HEK293 (cell line): Measurements from ENCODE around the gene MBOAT2.

Source experiments
- CTCF ChIA-PET: fragments of 350-600 bp; formaldehyde crosslinking; extraction: SDS; loops from one replicate; lab custom pipeline; 2021; ENCODE audit warnings: antibody characterized with exemption; lab: Yijun Ruan, JAX
- POLR2A ChIA-PET: fragments of 300-600 bp; formaldehyde crosslinking; extraction: SDS; loops from one replicate; lab custom pipeline; 2020; ENCODE audit warnings: antibody characterized with exemption, inconsistent platforms; lab: Yijun Ruan, JAX
- H3K27ac ChIP-seq: fragments of 200-500 bp; sonication (Bioruptor generic); 2 replicates; pipeline ENCODE4 v1.5.1; 2014; ENCODE audit warnings: low read depth, low read length, control low read depth, inconsistent platforms; ENCODE audit errors: extremely low read depth
- H3K36me3 ChIP-seq, 2 experiments: fragments of 200-500 bp in 1 of 2; sonication (Bioruptor generic) in 1 of 2; 1 replicate in 1 of 2; 2 replicates in 1 of 2; pipeline ENCODE4 v1.5.1; 2014 to 2017; ENCODE audit warnings: inconsistent platforms in 2 of 2, low read length in 2 of 2; ENCODE audit not compliant: control insufficient read depth in 2 of 2, insufficient read depth in 1 of 2
- H3K4me1 ChIP-seq: fragments of 200-500 bp; sonication (Bioruptor generic); 2 replicates; pipeline ENCODE4 v1.5.1; 2014; ENCODE audit warnings: mild to moderate bottlenecking, low read length, inconsistent platforms; ENCODE audit not compliant: control insufficient read depth, insufficient read depth
- H3K4me3 ChIP-seq: 2 replicates; pipeline ENCODE4 v1.5.1; 2011; ENCODE audit warnings: low read depth, mild to moderate bottlenecking, control low read depth, low read length, moderate library complexity
- H3K9me3 ChIP-seq: fragments of 200-500 bp; sonication (Bioruptor generic); 2 replicates; pipeline ENCODE4 v1.5.1; 2014; ENCODE audit warnings: low read depth, low read length, inconsistent platforms; ENCODE audit not compliant: control insufficient read depth, insufficient read depth
- BCL11B ChIP-seq: fragments of 450-650 bp; formaldehyde crosslinking; IDR thresholded peaks from 2 replicates; pipeline ENCODE4 v1.5.1; 2016; ENCODE audit warnings: low read depth, missing biosample characterization, missing genetic modification characterization
- EGR2 ChIP-seq: fragments of 450-650 bp; formaldehyde crosslinking; IDR thresholded peaks from 2 replicates; pipeline ENCODE4 v1.5.1; 2016; ENCODE audit warnings: low read depth, missing biosample characterization, missing genetic modification characterization
- REPIN1 ChIP-seq: fragments of 450-650 bp; formaldehyde crosslinking; IDR thresholded peaks from 2 replicates; pipeline ENCODE4 v1.5.1; 2017; ENCODE audit warnings: missing biosample characterization, missing genetic modification characterization, low read depth
- SCRT2 ChIP-seq: fragments of 450-650 bp; formaldehyde crosslinking; IDR thresholded peaks from 2 replicates; pipeline ENCODE4 v1.5.1; 2016; ENCODE audit warnings: missing biosample characterization, missing genetic modification characterization
- YY1 ChIP-seq: fragments of 450-650 bp; formaldehyde crosslinking; IDR thresholded peaks from 2 replicates; pipeline ENCODE4 v1.5.1; 2018; ENCODE audit warnings: missing biosample characterization, missing genetic modification characterization
- ZBTB21 ChIP-seq: fragments of 450-650 bp; formaldehyde crosslinking; IDR thresholded peaks from 2 replicates; pipeline ENCODE4 v1.5.1; 2017; ENCODE audit warnings: missing biosample characterization, missing genetic modification characterization
- ZNF114 ChIP-seq: fragments of 450-650 bp; formaldehyde crosslinking; IDR thresholded peaks from 2 replicates; pipeline ENCODE4 v1.5.0; 2017; ENCODE audit warnings: missing biosample characterization, missing genetic modification characterization
- ZNF121 ChIP-seq: fragments of 450-650 bp; formaldehyde crosslinking; IDR thresholded peaks from 2 replicates; pipeline ENCODE4 v1.5.1; 2016; ENCODE audit warnings: missing biosample characterization, missing genetic modification characterization
- ZNF16 ChIP-seq: fragments of 450-650 bp; formaldehyde crosslinking; IDR thresholded peaks from 2 replicates; pipeline ENCODE4 v1.5.1; 2016; ENCODE audit warnings: low read depth, missing biosample characterization, missing genetic modification characterization
- ZNF341 ChIP-seq: fragments of 450-650 bp; formaldehyde crosslinking; IDR thresholded peaks from 2 replicates; pipeline ENCODE4; 2016; ENCODE audit warnings: low read depth, missing biosample characterization, missing genetic modification characterization
- ZNF510 ChIP-seq: fragments of 450-650 bp; formaldehyde crosslinking; IDR thresholded peaks from 2 replicates; pipeline ENCODE4 v1.5.1; 2018; ENCODE audit warnings: mild to moderate bottlenecking, missing genetic modification characterization, missing biosample characterization; ENCODE audit not compliant: insufficient replicate concordance
- ZNF530 ChIP-seq: fragments of 450-650 bp; formaldehyde crosslinking; IDR thresholded peaks from 2 replicates; pipeline ENCODE4 v1.5.1; 2016; ENCODE audit warnings: low read depth, missing biosample characterization, missing genetic modification characterization
- ZNF558 ChIP-seq: fragments of 450-650 bp; formaldehyde crosslinking; IDR thresholded peaks from 2 replicates; pipeline ENCODE4 v1.5.1; 2016; ENCODE audit warnings: missing biosample characterization, missing genetic modification characterization
- ZNF561 ChIP-seq: fragments of 450-650 bp; IDR thresholded peaks from 2 replicates; pipeline ENCODE4 v1.5.1; 2018; ENCODE audit warnings: missing biosample characterization, missing genetic modification characterization, borderline replicate concordance
- ZNF623 ChIP-seq: fragments of 450-650 bp; formaldehyde crosslinking; IDR thresholded peaks from 2 replicates; pipeline ENCODE4 v1.5.1; 2016; ENCODE audit warnings: missing biosample characterization, missing genetic modification characterization
- ZNF654 ChIP-seq: fragments of 450-650 bp; formaldehyde crosslinking; IDR thresholded peaks from 2 replicates; pipeline ENCODE4 v1.5.1; 2016; ENCODE audit warnings: low read depth, missing biosample characterization, missing genetic modification characterization
- ZNF768 ChIP-seq: fragments of 450-650 bp; formaldehyde crosslinking; IDR thresholded peaks from 2 replicates; pipeline ENCODE4 v1.5.1; 2018; ENCODE audit warnings: missing biosample characterization, mild to moderate bottlenecking, missing genetic modification characterization
- TF ChIP-seq, protein P1 (sequence below): fragments of 450-650 bp; formaldehyde crosslinking; IDR thresholded peaks from 2 replicates; pipeline ENCODE4 v1.5.1; 2016; ENCODE audit warnings: missing biosample characterization, missing genetic modification characterization
- TF ChIP-seq, protein P2 (sequence below): fragments of 450-650 bp; formaldehyde crosslinking; conservative IDR thresholded peaks from 2 replicates; pipeline ENCODE4 v1.5.1; 2016; ENCODE audit warnings: low read depth, missing biosample characterization, missing genetic modification characterization
- TF ChIP-seq, protein P3 (sequence below): fragments of 450-650 bp; formaldehyde crosslinking; IDR thresholded peaks from 2 replicates; pipeline ENCODE4 v1.5.1; 2016; ENCODE audit warnings: missing biosample characterization, missing genetic modification characterization
- TF ChIP-seq, protein P4 (sequence below): fragments of 450-650 bp; IDR thresholded peaks from 2 replicates; pipeline ENCODE4 v1.5.1; 2018; ENCODE audit warnings: missing biosample characterization, mild to moderate bottlenecking, missing genetic modification characterization
- TF ChIP-seq, protein P5 (sequence below): fragments of 450-650 bp; formaldehyde crosslinking; IDR thresholded peaks from 2 replicates; pipeline ENCODE4 v1.5.1; 2016; ENCODE audit warnings: missing biosample characterization, missing genetic modification characterization
- TF ChIP-seq, protein P6 (sequence below): fragments of 450-650 bp; formaldehyde crosslinking; IDR thresholded peaks from 2 replicates; pipeline ENCODE4 v1.5.1; 2016; ENCODE audit warnings: missing biosample characterization, missing genetic modification characterization

Gene MBOAT2

DNA sequence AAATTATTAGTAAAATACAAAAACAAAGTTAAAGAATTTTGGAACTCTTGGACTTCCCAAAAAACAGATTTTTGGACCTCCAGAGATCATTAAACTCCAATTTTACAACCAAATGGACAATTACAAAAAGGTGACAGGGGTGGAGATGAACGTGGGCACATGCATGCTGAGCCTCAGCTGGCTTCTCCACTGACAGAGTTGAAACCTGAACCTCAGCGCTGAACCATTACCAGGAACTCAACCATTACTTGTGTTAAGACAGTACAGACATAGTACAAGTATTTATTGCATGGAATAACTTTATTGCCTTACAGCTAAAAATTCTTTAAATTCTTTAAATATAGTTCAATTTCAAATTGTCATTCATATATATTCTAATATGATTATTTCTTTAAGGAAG, 133.0 kb downstream of the MBOAT2 start:
- Histone ChIP-seq H3K4me1 (no peaks in the 10 kb centered on the region), H3K9me3 (no peaks in the 10 kb centered on the region), H3K4me3 (no peak overlapping the region), H3K36me3 (peaks cover 5 to 12% of the 10 kb centered on the region in 2 experiments; a peak in 2 of 3 replicates), H3K27ac (no peak overlapping the region)
- ChIA-PET CTCF (interaction anchor here (0.7 to 1.1 kb wide), 2 partner anchors 30 to 269 kb away, joined by 3 to 5 read pairs; no protein-coding TSS in a partner anchor), POLR2A (no interaction called here)
- TF ChIP-seq, protein P1, sequence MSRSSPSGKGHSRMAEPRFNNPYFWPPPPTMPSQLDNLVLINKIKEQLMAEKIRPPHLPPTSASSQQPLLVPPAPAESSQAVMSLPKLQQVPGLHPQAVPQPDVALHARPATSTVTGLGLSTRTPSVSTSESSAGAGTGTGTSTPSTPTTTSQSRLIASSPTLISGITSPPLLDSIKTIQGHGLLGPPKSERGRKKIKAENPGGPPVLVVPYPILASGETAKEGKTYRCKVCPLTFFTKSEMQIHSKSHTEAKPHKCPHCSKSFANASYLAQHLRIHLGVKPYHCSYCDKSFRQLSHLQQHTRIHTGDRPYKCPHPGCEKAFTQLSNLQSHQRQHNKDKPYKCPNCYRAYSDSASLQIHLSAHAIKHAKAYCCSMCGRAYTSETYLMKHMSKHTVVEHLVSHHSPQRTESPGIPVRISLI (tag by site-specific recombination), result no peak
- TF ChIP-seq SCRT2 (tag by site-specific recombination), result no peak
- TF ChIP-seq BCL11B (tag by site-specific recombination), result no peak
- TF ChIP-seq, protein P2, sequence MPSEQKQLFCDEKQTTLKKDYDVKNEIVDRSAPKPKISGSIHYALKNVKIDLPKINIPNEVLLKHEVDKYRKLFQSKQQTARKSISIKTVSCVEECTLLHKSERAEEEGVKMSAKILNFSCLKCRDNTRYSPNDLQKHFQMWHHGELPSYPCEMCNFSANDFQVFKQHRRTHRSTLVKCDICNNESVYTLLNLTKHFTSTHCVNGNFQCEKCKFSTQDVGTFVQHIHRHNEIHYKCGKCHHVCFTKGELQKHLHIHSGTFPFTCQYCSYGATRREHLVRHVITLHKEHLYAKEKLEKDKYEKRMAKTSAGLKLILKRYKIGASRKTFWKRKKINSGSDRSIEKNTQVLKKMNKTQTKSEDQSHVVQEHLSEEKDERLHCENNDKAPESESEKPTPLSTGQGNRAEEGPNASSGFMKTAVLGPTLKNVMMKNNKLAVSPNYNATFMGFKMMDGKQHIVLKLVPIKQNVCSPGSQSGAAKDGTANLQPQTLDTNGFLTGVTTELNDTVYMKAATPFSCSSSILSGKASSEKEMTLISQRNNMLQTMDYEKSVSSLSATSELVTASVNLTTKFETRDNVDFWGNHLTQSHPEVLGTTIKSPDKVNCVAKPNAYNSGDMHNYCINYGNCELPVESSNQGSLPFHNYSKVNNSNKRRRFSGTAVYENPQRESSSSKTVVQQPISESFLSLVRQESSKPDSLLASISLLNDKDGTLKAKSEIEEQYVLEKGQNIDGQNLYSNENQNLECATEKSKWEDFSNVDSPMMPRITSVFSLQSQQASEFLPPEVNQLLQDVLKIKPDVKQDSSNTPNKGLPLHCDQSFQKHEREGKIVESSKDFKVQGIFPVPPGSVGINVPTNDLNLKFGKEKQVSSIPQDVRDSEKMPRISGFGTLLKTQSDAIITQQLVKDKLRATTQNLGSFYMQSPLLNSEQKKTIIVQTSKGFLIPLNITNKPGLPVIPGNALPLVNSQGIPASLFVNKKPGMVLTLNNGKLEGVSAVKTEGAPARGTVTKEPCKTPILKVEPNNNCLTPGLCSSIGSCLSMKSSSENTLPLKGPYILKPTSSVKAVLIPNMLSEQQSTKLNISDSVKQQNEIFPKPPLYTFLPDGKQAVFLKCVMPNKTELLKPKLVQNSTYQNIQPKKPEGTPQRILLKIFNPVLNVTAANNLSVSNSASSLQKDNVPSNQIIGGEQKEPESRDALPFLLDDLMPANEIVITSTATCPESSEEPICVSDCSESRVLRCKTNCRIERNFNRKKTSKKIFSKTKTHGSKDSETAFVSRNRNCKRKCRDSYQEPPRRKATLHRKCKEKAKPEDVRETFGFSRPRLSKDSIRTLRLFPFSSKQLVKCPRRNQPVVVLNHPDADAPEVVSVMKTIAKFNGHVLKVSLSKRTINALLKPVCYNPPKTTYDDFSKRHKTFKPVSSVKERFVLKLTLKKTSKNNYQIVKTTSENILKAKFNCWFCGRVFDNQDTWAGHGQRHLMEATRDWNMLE, result no peak
- TF ChIP-seq, protein P3, sequence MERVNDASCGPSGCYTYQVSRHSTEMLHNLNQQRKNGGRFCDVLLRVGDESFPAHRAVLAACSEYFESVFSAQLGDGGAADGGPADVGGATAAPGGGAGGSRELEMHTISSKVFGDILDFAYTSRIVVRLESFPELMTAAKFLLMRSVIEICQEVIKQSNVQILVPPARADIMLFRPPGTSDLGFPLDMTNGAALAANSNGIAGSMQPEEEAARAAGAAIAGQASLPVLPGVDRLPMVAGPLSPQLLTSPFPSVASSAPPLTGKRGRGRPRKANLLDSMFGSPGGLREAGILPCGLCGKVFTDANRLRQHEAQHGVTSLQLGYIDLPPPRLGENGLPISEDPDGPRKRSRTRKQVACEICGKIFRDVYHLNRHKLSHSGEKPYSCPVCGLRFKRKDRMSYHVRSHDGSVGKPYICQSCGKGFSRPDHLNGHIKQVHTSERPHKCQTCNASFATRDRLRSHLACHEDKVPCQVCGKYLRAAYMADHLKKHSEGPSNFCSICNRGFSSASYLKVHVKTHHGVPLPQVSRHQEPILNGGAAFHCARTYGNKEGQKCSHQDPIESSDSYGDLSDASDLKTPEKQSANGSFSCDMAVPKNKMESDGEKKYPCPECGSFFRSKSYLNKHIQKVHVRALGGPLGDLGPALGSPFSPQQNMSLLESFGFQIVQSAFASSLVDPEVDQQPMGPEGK (tag by site-specific recombination), result no peak
- TF ChIP-seq ZNF768, result no peak
- TF ChIP-seq ZNF114 (tag by site-specific recombination), result no peak
- TF ChIP-seq, protein P4, sequence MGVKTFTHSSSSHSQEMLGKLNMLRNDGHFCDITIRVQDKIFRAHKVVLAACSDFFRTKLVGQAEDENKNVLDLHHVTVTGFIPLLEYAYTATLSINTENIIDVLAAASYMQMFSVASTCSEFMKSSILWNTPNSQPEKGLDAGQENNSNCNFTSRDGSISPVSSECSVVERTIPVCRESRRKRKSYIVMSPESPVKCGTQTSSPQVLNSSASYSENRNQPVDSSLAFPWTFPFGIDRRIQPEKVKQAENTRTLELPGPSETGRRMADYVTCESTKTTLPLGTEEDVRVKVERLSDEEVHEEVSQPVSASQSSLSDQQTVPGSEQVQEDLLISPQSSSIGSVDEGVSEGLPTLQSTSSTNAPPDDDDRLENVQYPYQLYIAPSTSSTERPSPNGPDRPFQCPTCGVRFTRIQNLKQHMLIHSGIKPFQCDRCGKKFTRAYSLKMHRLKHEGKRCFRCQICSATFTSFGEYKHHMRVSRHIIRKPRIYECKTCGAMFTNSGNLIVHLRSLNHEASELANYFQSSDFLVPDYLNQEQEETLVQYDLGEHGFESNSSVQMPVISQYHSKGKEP, result no peak
- no peak for TF ChIP-seq REPIN1 (tag by site-specific recombination)
- no peak for TF ChIP-seq ZNF623 (tag by site-specific recombination)
- no peak for TF ChIP-seq ZBTB21 (tag by site-specific recombination)
- TF ChIP-seq ZNF341 (tag by site-specific recombination), result no peak

DNA sequence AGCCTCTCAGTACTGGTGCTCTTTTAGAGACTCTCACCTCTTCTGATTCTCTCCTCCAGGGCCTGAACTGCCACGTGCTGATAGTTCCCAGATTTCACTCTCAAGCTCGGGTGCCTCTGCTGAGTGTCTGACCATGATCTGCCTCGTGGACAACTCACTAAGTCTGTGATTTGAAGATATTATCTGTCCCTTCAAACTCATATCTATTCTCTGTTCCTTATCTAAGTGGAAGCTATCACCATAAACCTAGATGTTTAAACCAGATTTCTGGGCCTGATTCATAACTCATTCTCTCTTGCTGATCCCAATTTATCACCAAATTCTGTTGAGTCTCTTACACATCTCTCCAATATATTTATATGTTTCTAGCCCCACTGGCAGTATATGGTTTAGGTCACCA, 136.1 kb downstream of the MBOAT2 start:
- ChIA-PET POLR2A (no interaction called here), CTCF (interaction anchor here (0.7 to 1.6 kb wide), 2 partner anchors 14 to 86 kb away, joined by 3 read pairs; no protein-coding TSS in a partner anchor)
- H3K4me1 ChIP-seq, result no peaks in the 10 kb centered on the region
- H3K36me3 ChIP-seq, result peaks cover 5 to 17% of the 10 kb centered on the region in 2 experiments; a peak in 2 of 3 replicates
- no peak overlapping the region for H3K27ac ChIP-seq
- no peak overlapping the region for H3K4me3 ChIP-seq
- H3K9me3 ChIP-seq, result no peaks in the 10 kb centered on the region
- TF ChIP-seq ZNF561 (no peak), ZNF558 (tag by site-specific recombination) (no peak), ZNF510 (tag by site-specific recombination) (no peak), ZNF121 (tag by site-specific recombination) (no peak), ZNF16 (tag by site-specific recombination) (no peak), YY1 (tag by site-specific recombination) (no peak), ZNF654 (tag by site-specific recombination) (no peak), ZNF530 (tag by site-specific recombination) (no peak), EGR2 (tag by site-specific recombination) (no peak)
- TF ChIP-seq, protein P5, sequence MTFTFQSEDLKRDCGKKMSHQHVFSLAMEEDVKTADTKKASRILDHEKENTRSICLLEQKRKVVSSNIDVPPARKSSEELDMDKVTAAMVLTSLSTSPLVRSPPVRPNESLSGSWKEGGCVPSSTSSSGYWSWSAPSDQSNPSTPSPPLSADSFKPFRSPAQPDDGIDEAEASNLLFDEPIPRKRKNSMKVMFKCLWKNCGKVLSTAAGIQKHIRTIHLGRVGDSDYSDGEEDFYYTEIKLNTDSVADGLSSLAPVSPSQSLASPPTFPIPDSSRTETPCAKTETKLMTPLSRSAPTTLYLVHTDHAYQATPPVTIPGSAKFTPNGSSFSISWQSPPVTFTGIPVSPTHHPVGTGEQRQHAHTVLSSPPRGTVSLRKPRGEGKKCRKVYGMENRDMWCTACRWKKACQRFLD (tag by site-specific recombination), result no peak
- TF ChIP-seq, protein P6, sequence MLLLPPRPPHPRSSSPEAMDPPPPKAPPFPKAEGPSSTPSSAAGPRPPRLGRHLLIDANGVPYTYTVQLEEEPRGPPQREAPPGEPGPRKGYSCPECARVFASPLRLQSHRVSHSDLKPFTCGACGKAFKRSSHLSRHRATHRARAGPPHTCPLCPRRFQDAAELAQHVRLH (tag by site-specific recombination), result no peak
